Activated CD8-positive, alpha-beta memory T cell treated with anti-CD3 and anti-CD28 coated beads, Interleukin-2, amount 50 U/mL, for 1 hour (primary cell): ENCODE data around the gene PACSIN3.

Source experiments
- DNase-seq: peaks from one replicate; pipeline ENCODE4 v3.0.0-alpha.2; 2020; ENCODE audit errors: extremely low read depth

The PACSIN3 gene

DNA sequence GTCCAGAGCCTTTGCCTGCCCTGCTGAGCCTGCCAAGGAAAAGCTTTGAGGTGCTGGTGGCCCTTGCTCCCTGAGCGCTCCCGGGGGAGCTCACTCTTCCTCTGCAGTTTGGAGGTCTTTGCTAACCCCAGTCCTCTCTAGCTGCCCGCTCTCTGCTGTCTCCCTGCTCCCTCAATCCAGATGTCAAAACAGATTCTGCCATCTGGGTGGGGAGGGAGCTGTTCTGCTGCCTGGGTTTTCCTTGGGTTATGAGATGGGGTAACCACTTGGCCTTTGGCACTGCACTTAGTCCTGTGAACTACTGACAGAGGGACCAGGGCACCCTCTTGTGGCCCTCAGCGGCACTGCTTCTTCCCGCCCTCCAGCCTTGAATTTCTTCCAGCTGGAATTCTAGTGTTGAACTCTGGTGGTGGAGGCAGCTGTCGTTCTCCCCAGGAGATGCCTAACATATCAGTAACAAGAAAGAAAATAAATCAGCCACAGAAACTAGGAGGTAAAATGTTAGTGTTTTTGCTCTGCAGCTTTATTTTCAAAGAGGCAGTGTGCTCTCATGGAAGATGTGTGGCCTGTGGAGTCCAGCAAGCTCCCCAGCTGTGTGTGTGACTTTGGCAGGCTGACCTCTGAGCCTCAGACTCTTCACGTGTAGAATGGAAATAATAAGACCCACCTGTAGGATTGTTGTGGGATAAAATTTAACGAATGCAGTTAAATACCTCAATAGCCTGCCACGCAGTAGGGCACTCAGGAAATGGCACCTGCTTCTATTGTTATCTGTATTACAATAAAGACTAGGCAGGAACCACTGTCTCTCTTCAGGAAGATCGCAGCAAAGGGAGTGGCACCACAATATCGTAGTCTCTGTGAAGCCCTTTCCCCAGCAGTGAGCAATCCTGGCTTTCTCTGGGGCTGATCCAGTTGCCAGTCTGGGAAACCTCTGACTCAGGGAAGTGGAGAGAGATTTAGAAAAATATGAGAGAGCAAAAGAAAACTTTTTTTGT is 33.0 kb downstream of the PACSIN3 start:
- DNase-seq = no peak

DNA sequence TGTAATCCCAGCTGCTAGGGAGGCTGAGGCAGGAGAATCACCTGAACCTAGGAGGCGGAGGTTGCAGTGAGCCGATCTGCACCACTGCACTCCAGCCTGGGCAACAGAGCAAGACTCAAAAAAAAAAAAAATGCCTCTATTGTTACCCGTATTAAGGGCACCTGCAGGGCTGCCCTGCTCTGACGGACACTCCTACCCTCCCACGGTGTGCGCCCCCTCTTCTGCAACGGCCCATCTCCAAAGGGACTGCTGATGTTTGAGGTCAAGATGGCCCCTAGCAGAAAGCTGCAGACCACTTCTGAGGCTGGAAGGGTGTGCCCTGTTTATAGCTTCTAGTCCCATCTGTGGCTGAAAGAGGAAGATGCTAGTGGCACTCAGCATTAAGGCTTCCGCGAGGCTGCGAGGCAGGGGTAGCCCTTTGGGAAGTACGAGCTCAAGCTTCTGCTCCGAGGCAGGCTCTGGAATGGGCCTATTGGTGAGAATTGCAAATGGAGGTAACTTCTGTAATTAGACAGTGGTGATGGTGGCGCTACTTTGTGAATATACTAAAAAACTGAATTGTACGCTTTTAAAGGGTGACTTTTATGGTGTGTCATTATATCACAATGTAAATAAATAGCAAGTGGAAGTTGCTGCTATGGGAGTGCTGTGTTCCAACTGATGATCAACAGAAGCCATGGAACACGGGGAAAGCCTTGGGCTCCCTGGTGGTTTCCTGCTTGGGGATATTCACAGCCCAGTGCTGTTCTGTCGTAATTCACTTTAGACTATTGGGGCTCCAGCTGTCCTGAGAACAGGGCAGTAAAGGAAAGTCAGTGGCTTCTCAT is 33.9 kb downstream of the PACSIN3 start:
- no peak for DNase-seq

DNA sequence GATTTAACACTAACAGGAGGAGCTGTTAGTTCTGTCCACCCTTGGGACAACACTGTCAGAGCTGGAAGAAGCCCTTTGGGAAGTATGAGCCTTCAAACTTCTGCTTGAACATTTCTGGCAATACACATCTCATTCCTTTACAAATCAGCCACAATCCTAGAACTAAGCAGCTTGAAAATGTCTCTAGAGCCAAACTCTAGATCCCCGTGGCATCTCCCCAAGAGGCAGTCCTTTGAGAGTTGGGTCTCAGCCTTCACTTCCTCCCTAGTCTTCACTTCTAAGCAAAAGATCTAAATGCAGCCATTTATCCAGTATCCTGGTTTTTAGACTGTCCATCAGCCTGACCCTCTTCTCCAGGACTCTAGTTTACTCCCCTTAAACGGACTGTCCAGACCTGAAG is 36.5 kb downstream of the PACSIN3 start:
- DNase-seq = no peak

DNA sequence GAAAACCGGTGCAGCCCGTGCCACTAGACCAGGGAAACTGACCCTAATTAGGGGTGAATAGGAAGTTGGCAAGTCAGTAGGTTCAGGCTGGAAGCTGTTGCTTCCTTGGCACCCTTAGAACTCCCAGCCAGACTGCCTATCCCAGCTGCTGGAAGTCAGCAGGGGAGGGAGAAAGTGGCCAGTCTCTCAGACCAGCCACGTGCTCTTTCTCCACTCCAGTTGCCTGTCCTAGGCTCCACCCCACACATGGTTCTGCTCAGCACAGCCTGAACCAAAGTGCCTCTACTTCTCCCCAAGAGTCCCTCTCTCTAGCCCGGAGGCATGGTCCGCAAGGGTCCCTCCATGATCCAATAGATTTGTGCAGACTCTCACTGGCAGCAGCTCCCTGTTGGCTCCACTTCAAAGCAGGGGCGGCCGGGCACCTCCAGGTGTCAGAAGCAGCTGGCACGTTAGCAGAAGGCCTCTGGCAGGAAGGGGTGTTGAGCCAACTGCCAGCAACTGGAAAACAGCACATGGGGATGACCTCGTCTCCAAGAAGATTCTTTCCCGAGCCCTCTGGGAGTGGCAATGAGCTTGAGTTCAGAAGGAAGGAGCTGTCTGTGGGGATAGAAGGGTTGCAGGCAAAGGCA is 37.2 kb downstream of the PACSIN3 start:
- no peak for DNase-seq

DNA sequence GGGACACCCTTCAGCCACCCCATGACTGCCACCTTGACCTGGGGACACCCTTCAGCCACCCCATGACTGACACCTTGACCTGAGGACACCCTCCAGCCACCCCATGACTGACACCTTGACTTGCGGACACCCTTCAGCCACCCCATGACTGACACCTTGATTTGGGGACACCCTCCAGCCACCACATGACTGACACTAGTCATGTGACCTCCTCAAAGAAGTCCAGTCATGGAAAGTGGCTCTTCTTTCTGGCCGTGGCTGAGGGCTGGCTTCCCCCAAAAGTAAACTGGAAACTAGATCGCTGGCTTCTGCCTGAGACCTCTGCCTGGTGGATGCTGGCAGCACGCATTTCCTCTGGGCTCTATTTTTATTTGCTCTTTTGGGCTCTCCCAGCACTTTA is 38.0 kb downstream of the PACSIN3 start:
- DNase-seq = no peak

DNA sequence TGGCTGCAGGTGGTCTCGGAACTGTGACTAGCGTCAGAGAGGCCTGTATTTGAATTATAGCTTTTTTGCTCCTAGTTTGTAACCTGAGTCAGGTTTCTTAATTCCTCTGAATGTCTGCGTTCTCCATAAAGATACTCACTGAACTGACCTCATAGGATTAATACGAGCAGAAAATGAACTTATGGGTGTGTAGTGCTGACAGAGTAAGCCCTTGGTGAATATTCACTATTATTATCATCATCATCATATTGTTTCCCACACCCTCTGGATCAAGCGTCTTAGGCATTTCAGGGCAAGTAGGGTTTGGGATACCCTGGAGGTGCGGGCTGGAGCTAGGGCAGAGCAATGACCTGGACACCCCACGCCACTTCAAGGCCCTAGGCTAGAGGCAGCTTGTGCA is 38.6 kb downstream of the PACSIN3 start:
- DNase-seq = no peak

DNA sequence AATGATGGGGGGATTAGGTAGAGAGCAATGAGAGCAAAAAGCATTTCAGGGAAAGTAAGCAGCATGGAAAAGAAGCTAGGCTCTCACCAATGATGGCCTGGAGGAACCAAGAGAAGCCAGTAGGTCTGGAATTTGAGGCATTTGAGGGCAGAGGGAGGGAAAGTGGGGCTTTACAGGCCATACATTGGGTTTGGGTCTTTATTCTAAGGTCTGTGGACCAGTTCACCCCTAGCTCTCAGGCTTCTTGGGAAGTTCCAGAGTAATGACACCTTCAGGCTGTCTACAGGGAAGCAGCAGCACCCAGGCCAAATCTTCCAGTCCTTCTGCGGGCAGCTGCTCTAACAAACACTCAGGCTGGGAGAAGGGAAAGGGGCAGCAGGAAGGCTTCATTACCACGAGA is 39.0 kb downstream of the PACSIN3 start:
- DNase-seq = no peak

DNA sequence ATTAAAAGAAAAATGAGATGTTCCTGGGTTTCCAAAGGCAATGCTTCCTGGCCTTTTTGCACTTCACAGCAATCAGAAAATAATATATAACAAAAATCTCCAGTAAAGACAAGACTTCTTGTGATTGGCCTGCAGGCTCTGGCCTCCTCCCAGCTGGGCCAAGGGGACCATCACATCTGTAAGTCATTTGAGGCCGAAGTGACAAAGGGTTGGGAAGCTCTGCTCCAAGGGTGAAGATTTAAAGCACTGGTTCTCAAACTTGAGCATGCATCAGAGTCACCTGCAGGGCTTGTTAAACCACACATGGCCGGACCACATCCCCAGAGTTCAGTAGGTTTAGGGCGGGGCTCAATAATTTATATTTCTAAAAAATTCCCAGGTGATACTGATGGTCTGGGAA is 41.7 kb downstream of the PACSIN3 start:
- no peak for DNase-seq

DNA sequence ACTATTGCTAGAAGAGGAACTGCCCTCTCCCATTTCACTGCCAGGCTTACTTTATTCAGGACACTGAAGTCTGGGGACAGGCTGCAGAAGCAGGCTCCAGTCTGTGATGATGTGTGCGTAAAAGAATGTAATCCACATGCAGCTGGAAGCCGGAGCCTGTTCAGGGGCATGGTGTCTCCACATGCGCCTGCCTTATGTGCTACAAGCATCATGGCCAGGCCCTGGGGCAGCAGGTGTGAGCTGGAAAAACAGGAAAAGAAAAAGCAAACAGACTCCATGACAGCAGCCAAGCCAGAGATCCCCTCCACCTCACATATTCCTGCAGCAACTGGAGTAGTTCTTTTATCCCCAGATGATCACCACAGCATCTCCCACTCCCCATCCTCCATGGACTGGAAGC is 42.9 kb downstream of the PACSIN3 start:
- no peak for DNase-seq

DNA sequence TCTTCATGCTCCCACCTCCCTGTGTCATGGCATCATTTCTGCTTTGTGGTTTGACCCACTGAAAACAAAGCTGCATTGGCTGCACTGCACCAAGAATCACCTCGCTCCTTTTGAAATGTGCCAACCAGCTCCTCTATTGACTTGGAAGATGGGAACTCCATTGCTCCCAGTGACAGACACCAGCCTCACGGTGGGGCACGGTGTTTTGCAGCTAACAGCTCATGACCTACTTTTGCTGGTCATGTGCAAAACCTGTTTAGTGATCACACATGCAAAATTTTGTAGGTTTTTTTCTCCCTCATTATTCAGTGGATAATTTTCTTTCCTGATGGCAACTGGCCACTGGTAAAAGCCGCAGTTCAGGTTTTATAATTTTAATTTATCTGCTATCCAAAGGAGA is 46.4 kb downstream of the PACSIN3 start:
- DNase-seq = no peak

DNA sequence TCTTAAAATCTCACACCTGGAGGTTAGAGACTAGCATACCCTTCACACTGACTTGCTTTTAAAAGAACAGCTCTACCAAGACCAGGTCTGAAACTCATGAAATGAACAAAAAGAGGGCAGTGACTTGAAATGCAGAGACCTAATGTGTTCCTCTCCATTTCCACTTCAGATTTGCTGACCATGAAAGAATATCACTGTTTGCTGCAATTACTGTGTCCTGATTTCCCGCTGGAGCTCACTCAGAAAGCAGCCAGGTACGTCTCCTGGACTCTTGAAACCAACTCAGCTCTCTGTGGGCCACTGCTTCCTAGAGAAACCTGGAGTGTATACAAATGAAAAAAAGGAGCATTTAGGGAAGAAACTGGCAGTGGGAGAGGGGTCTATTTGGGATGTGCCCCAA is 48.8 kb downstream of the PACSIN3 start:
- no peak for DNase-seq

DNA sequence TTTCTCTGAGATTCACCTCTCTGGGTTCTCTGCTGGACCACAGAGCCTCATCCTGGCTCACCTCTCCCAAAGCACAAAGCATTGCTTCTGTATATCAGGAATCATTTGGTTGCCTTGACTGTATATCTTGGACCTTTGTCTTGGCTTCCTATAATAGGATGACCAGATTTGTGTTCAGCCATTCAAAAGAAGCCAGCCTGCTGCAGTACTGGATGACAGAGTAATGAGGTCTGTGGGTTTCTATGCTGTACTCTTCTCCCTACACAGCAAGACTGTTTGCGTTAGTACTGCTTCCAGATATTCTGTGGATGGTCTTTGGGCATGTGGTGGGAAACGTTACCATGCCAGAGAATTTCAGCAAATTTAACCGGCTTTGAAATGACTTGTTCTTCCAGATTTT is 49.3 kb downstream of the PACSIN3 start:
- DNase-seq = no peak

DNA sequence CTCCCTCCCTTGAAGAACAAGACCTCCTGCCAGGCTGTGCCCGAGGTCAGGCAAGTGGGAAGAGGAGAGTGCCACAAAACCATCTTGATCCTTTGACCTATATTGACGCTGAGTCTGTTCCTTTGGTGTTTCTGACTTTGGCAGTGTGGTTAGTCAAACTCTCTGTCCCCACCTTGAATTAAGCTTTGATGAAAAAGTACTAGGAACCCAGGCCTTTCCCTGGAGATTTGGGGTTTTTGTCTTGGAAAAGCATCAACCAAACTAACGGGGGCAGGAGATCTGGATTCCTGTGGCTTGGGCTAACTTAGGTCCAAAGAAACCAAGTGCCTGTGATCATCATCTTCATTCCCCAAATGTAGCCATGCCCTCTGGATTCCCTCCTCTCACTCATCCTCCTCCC is 49.9 kb downstream of the PACSIN3 start:
- DNase-seq = no peak

DNA sequence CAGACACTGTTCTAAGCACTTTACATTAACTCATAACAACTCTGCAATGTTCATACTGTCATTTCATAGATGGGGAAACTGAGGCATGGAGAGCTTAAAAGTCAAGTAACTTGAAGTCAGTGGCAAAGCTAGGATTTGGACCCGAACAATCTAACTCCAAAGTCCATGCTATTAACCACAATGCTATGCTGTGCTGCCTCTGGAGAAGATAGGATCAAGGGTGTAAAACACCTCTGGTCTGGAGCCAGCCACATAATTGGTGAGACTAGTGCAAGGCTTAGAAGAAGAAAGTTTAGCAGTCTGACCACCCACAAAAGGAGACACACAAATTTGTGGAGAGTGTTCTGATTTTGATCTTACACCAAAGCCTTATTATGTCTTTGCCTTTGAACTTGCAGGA is 53.3 kb downstream of the PACSIN3 start:
- no peak for DNase-seq

DNA sequence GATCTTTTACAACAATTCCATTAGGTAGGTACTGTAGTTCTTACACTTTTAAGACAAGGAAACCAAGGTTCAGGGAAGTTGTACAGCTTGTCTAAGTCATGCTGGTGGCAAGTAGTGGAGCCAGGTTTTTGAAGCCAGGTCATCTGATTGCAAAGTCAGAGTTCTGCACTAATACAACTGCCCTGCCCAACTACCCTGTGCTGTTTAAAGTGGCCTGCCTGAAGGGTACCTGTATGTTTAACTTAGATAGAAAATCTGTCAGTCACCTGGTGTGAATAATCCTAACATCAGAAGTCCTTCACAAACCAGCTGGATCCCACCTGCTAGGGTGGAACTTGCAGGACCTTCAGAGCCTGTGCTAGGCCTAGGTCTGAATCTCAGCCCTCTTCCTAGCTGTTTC is 53.7 kb downstream of the PACSIN3 start:
- DNase-seq = no peak

DNA sequence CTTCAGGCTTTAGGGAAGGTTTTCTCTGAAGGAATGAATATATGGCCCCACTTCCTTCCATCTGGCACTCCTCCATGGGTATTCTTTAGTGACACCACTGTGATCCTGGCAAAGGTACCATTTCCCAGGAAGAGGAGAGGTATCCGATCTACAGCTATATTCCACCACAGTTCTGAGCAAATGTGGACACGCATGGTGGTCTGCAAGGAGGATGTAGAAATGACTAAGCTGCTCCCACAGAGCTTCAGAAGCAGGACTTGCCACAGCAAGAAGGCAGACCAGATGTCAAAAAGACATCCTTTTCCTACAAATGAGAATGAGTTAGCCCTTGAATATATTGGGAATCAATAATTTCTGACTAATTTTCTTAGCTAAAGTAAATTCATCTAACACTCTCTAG is 55.1 kb downstream of the PACSIN3 start:
- DNase-seq = no peak

DNA sequence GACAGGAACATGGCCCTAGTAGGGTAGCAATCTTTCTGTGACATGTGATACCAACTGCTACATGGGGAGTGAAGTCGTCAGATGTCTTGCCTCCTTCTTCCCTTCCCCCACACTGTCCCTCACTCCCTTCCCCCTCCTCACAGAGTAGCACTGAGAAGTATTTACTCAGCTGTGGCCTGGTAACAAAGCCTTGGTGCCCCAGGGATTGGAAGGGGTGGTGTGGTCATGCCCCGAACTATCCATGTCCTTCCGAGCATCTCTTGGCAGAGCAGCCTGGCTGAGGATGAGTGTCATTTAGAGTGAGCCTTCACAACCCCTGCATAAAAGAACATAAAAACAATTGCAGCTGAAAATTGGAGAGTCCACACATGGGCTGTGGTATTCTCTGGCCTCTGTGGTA is 55.7 kb downstream of the PACSIN3 start:
- no peak for DNase-seq
